ENCODE measurements around the gene KIZ.

KIZ gene

DNA sequence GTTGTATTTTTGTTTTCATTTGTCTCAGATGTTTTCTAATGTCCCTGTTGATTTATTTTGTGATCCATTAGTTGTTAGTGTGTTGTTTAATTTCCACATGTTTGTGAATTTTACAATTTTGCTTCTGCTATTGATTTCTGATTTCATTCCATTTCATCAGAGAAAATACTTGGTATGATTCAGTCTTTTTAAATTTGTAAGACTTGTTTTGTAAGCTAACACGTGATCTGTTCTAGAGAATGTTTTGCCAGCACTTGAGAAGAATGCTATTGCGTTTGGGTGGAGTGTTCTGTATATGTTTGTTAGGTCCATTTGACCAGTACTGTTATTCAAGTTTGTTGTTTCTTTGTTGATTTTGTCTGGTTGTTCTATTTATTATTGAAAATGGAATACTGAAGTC is 53.9 kb downstream of the KIZ start:
- ATAC-seq (no peak), DNase-seq (no peak)

DNA sequence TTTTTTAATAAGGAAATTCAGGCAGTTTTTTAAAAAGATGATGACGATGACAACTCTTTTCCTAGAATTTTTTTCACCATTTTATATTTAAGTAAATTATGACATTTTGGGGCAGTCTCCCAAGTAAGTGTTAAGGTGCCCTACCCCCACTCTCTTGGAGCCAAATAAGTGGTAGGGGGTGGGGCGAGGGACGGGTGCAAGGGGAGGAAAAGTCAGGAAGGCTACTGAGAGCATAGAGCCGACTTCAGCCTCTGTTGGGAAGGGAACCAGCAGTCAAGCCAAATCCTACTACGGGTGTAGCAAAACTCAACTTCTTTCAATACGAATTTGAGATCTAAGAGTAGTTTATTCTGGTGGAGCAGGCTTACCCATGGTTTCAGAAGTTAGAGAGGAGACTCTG is 54.4 kb downstream of the KIZ start:
- DNase-seq: no peak
- no peak for ATAC-seq

- ATAC-seq (no peak), DNase-seq (no peak)
Measured at GRCh38 chr20:21181028-21181427, 55.1 kb downstream of the KIZ start.

- DNase-seq: no peak
- ATAC-seq: no peak
Measured at GRCh38 chr20:21182832-21183563, 57.1 kb downstream of the KIZ start.

- ATAC-seq: no peak
Measured at GRCh38 chr20:21183722-21184121, 57.8 kb downstream of the KIZ start.

DNA sequence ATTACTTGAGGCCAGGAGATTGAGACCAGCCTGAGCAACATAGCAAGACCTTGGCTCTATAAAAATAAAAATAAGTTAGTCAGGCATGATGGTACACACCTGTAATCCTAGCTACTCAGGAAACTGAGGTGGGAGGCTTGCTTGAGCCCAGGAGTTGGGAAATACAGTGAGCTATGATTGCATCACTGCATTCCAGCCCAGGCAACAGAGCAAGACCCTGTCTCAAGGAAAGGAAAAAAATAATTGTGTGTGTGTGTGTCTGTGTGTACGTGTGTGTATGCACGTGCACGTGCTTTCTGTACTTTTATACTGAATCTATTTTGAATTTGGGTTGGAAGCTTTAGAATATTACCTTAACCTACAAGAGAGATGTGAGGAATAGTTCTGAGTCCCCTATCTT is 58.9 kb downstream of the KIZ start:
- DNase-seq (no peak), ATAC-seq (no peak)

More at GRCh38 chr20:21183722-21184121, 57.8 kb downstream of the KIZ start:
- DNase-seq: no peak

GRCh38 chr20:21185849-21186248 is 60.0 kb downstream of the KIZ start:
- DNase-seq (no peak), ATAC-seq (no peak)

DNA sequence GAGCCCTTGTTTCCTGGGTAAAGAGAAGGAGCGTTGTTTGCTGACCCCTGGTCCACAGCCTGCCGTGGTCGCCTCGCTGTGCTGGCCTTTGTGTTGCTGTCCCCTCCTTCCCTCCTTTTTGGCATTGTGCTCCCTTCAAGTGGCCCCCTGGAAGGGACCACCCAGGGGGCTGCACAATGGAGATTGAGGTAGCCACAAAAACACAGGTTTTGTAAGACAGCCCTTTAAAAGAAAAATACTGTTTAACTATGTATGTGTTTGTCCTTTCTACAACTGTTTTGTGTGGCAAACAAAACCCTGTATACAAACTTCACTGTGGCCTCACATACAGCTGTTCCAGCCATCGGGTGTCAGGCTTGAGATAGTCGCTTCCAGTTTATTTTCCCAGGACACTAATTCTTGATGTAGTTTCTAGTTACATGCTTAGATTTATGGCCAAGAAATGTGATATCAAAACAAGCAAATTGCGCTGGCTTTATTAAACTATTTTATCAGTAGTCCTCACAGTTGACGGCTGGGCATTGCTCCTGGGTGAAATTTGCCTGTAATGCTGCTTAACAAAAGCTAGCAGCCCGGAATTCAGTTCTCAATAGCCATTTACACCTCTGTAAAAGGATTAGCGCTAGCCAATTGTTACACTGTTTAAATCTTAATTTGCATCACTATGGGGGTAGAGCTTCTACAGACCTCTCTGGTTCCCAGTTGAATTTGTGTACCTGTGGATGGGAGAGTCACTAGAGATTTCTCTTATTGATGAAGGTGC is 64.1 kb downstream of the KIZ start:
- no peak for ATAC-seq
- no peak for DNase-seq

DNA sequence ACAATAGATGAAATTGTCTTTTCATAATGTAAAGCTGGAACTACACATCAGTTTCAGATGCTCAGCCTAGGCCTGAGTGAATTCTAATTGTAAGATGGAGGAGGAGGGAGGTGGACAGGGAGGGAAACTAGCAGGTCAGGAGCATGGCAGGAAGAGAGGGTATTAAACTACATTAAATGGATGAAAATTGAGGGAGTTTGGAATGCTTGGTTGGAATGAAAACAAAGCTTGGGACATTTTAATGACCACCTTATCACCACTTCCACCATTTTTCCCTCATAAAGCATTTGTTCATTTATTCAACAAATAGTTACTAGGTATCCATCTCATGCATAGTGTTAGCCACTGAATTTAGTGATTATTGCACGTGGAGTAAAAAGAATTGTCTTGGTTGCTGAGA is 65.0 kb downstream of the KIZ start:
- ATAC-seq: no peak
- no peak for DNase-seq

GRCh38 chr20:21191839-21192238 is 66.0 kb downstream of the KIZ start:
- DNase-seq (no peak), ATAC-seq (no peak)

DNA sequence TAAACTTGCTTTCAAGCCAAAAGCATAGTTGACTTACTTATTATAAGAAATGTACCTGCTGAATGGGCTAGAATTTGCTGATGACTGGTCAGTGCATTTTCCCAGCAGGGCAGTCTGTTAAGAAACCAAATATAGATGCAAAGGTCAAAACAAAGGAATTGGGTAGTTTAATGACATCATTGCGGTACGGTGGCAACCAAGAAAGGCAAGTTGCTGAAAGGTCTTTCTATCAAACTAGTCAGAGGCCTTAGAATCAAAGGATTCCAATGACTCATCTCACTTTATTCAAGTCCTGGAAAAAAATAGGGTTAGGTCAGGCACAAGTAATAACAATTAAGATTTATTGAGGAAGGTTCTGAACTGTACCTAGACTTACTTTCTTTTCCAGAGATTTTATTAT is 76.4 kb downstream of the KIZ start:
- DNase-seq (no peak), ATAC-seq (no peak)

GRCh38 chr20:21203088-21203656 is 77.3 kb downstream of the KIZ start:
- DNase-seq (no peak), ATAC-seq (no peak)

DNA sequence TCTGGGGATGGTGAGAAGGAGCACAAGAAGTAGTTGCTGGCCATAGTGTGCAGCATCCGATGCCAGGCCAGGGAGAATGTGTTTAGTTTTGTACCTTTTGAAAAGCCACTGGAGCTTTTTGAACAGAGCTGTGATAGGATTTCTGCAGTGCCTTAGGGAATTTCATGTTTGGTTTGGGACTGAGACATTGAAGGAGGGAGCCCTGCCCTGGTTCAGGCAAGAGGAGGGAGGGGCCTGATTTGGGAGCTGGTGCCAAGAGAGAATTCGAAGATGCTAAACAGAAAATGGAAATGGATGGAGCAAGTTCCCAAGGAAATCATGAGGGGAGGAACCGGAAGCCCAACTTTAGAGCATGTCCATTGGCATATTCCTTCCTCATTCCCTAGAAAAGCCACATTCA is 80.7 kb downstream of the KIZ start:
- DNase-seq (no peak), ATAC-seq (no peak)

DNA sequence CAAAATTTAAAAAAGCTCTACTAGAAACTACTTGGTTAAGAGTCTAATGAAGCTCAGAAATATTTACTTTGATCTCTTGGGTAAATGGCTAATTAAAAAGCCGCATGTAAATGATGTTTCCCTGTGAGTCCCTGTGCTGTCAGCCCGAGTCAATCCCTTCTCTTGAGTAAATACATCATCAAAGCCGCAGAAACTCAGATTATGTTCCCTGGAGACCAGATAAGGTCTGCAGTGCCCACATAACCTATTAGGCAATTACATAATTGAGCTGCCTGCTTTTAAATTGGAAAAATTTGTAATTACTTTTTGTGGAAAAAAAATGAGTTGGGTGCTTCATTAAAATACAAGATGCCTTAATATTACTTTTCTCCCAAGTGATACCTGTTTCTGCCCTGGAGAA is 83.1 kb downstream of the KIZ start:
- no peak for DNase-seq
- ATAC-seq: no peak

- DNase-seq (no peak), ATAC-seq (no peak)
Measured at GRCh38 chr20:21209668-21210067, 83.8 kb downstream of the KIZ start.

DNA sequence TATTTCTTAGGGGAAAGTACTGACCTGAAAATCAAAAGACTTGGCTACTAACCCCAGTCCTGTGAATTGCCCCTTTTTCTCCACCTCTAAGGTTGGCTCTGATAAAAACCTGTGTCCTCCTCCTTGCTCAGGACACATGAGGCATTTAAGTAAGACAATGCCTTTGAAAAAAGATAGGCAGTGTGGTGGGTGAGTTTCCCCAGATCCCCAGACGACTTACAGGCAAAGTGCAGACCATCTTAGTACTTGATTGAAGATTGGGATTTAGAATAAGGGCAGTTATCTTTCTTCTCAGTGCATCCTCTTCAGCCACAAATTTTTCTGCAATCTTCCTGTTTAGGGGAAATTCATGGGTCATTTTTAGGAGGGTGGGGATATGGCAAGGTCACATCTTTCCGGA is 87.8 kb downstream of the KIZ start:
- ATAC-seq: no peak
- DNase-seq: no peak

DNA sequence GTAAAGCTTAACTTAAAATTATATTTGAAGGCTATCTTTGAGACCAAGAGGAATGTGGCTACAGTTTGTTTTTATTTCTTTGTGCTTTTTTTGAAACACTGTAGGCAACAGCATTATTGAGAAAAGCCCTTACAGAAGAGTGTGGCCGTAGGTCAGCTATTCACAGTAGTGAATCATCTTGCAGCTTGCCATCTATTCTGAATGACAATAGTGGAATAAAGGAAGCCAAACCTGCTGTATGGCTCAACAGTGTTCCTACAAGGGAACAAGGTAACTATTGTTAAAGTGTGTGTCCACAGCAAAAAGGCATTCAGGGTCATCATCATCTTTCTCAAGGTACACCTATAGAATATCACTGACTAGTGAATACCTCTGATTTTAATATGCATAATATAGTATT is 88.5 kb downstream of the KIZ start:
- DNase-seq (no peak), ATAC-seq (no peak)

GRCh38 chr20:21219686-21220085 is 93.8 kb downstream of the KIZ start:
- ATAC-seq (no peak), DNase-seq (no peak)

DNA sequence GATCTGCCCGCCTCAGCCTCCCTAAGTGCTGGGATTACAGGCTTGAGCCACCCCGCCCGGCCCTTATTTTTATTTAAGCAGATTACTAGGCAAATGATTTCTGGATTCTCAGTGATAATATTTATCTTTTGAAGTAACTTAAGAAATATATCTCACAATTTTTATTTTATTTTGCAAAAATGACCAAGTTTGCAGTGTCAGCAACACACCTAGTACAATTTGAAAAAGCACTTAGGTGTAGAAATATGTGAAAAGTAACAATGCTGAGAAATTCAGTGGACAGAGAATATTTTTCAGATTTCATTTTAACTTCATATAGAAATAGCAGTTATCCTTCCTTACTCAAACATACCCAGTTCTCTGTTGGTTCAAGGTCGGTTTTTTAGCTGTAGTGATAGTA is 98.3 kb downstream of the KIZ start:
- DNase-seq: no peak
- ATAC-seq: no peak

- ATAC-seq (no peak), DNase-seq (no peak)
Measured at GRCh38 chr20:21225215-21225947, 99.5 kb downstream of the KIZ start.

DNA sequence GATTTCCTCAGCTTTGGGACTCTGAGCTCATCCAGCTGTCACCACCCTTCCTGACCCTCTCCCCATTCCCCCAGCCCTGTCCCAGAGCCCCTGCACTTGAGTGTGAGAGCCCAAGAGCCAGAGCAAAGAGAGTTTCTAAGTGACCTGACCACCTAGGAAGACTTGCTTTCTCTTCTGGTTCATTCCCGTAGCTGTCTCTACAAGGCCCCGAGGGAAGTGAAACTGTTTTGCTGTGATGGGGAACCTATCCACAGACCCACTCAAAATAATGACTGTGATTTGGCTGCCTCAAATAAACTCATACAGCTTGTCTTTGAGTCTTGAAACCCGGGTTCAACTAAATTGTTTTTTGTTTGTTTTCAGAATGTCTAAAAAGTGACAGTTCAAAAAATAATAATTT is 102.6 kb downstream of the KIZ start:
- ATAC-seq (no peak), DNase-seq (no peak)

DNA sequence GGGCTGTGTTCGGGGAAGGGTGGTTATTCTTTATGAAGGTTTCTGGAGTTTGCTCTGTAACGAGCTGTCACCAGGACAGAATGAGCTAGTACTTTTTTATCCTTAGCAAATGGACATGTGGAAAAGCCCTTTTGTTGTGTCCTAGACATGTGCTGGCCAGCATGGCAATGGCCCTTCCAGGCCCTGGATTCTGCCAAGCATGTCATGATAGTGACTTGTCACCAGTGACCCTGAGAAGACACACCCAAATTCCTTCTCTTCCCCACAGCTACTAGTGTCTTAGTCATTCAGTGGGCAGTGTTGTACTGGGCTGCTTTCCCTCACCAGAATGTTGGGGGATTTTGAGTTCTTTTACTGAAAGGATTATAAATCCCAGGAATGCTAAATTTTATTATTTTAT is 103.3 kb downstream of the KIZ start:
- no peak for DNase-seq
- ATAC-seq: no peak

GRCh38 chr20:21230220-21230619 is 104.3 kb downstream of the KIZ start:
- DNase-seq (no peak), ATAC-seq (no peak)

All from stimulated activated naive CD8-positive, alpha-beta T cell treated with anti-CD3 and anti-CD28 coated beads, Interleukin-15, Interleukin-2, amounts not matched to agents 100 U/mL and 50 U/mL, for 24 hours (primary cell).